Anterior cingulate cortex (tissue), 58 donors: Measurements from ENCODE around the gene CEACAM21.

Experiments
- DNase-seq, 58 donors: peaks; one replicate each; lab custom pipeline; 2025; lab: John Stamatoyannopoulos, UW

The CEACAM21 gene

GRCh38 chr19:41616792-41617621, 41.0 kb downstream of the CEACAM21 start:
- no peak for DNase-seq

- no peak for DNase-seq
These were observed 42.2 kb downstream of the CEACAM21 start for GRCh38 chr19:41617941-41618730.

GRCh38 chr19:41619018-41619556, 43.1 kb downstream of the CEACAM21 start:
- DNase-seq, result no peak

- DNase-seq, result no peak
These were observed 44.2 kb downstream of the CEACAM21 start for GRCh38 chr19:41620171-41620570.

GRCh38 chr19:41621226-41621625, 45.3 kb downstream of the CEACAM21 start:
- no peak for DNase-seq

GRCh38 chr19:41621654-41622053, 45.7 kb downstream of the CEACAM21 start:
- DNase-seq, result no peak

- no peak for DNase-seq
These were observed 47.4 kb downstream of the CEACAM21 start for GRCh38 chr19:41623360-41623759.

- no peak for DNase-seq
These were observed 48.5 kb downstream of the CEACAM21 start for GRCh38 chr19:41624515-41624914.

GRCh38 chr19:41624937-41625336, 49.0 kb downstream of the CEACAM21 start:
- DNase-seq, result no peak

- no peak for DNase-seq
These were observed 50.3 kb downstream of the CEACAM21 start for GRCh38 chr19:41626278-41626677.

GRCh38 chr19:41626877-41627276, 50.9 kb downstream of the CEACAM21 start, which contains the start of gene CEACAM4:
Gene CEACAM4 (minus strand): TSS chr19:41627074. CDS start chr19:41626963, 111 bp downstream.
- peak in 1 of 58 donors; percentile 7 for DNase-seq

- no peak for DNase-seq
These were observed 52.2 kb downstream of the CEACAM21 start for GRCh38 chr19:41627966-41628675.
